K562 (cell line): ENCODE measurements around the gene HOXB5. TPM values are rescaled to one million over a fixed set of nuclear protein-coding genes. Genes with fewer than 3 reads are reported as not detected.

Experiments used
- ARID1B ChIP-seq: fragments of 450-650 bp; IDR thresholded peaks from 2 replicates; pipeline ENCODE4 v1.6.1; 2016; ENCODE audit warnings: antibody characterized with exemption, mild to moderate bottlenecking, inconsistent platforms
- ARID2 ChIP-seq: fragments of 450-650 bp; IDR thresholded peaks from 2 replicates; pipeline ENCODE4 v1.6.1; 2017; ENCODE audit warnings: antibody characterized with exemption, mild to moderate bottlenecking
- BCL6 ChIP-seq: fragments of 250-450 bp; sonication (Bioruptor Pico); IDR thresholded peaks from 2 replicates; pipeline ENCODE4 v1.4.0; 2020
- CTCF ChIP-seq, 3 experiments: IDR thresholded peaks in 2 of 3; conservative IDR thresholded peaks in 1 of 3; 2 replicates each; pipeline ENCODE4 v1.5.1; 2011 to 2012; ENCODE audit warnings: low read length in 3 of 3, mild to moderate bottlenecking in 3 of 3, control low read depth in 2 of 3, improper control_type of control experiment in 1 of 3, inconsistent platforms in 1 of 3, low read depth in 1 of 3, mixed read lengths in 1 of 3, moderate library complexity in 1 of 3; ENCODE audit not compliant: insufficient read depth in 2 of 3
- HCFC1 ChIP-seq: IDR thresholded peaks from 2 replicates; pipeline ENCODE4 v1.6.1; 2012; ENCODE audit warnings: low read depth, low read length, improper control_type of control experiment
- HNRNPL ChIP-seq: fragments of 200-400 bp; formaldehyde crosslinking; IDR thresholded peaks from 2 replicates; pipeline ENCODE4 v1.6.1; 2017; ENCODE audit warnings: low read depth, mild to moderate bottlenecking, low read length
- MECOM ChIP-seq: fragments of 250-450 bp; sonication (Bioruptor Pico); IDR thresholded peaks from 2 replicates; pipeline ENCODE4 v1.8.0; 2022; ENCODE audit warnings: inconsistent platforms
- MEIS2 ChIP-seq: fragments of 450-650 bp; IDR thresholded peaks from 2 replicates; pipeline ENCODE4 v1.6.1; 2014; ENCODE audit warnings: mild to moderate bottlenecking; ENCODE audit not compliant: partially characterized antibody
- MXD1 ChIP-seq: fragments of 250-450 bp; sonication (Bioruptor Pico); IDR thresholded peaks from 2 replicates; pipeline ENCODE4 v1.8.0; 2021; ENCODE audit warnings: borderline replicate concordance, mild to moderate bottlenecking, moderate library complexity; ENCODE audit not compliant: poor library complexity, severe bottlenecking
- NFIX ChIP-seq: fragments of 250-450 bp; sonication (Bioruptor Pico); IDR thresholded peaks from 2 replicates; pipeline ENCODE4 v1.4.0; 2020; ENCODE audit warnings: low read depth, mild to moderate bottlenecking, moderate library complexity
- PHB2 ChIP-seq: fragments of 450-650 bp; IDR thresholded peaks from 2 replicates; pipeline ENCODE4 v1.6.1; 2017; ENCODE audit warnings: low read depth
- PYGO2 ChIP-seq: fragments of 450-650 bp; IDR thresholded peaks from 2 replicates; pipeline ENCODE4 v1.6.1; 2016; ENCODE audit warnings: mild to moderate bottlenecking, missing genetic modification characterization, moderate library complexity, missing compliant biosample characterization
- SMAD3 ChIP-seq: fragments of 450-650 bp; formaldehyde crosslinking; conservative IDR thresholded peaks from 2 replicates; pipeline ENCODE4 v1.4.0; 2020; ENCODE audit warnings: mild to moderate bottlenecking
- SMARCA4 ChIP-seq: fragments of 450-650 bp; IDR thresholded peaks from 2 replicates; pipeline ENCODE4 v1.6.1; 2016
- TEAD1 ChIP-seq, 2 experiments: fragments of 450-650 bp in 1 of 2; sonication (generic) in 1 of 2; formaldehyde crosslinking; IDR thresholded peaks; 2 replicates each; pipeline versions ENCODE4 v1.4.0 to v1.8.0; 2020 to 2022; ENCODE audit warnings: mild to moderate bottlenecking in 2 of 2, missing genetic modification reagents in 1 of 2
- TFAM ChIP-seq: fragments of 250-450 bp; sonication (Bioruptor Pico); conservative IDR thresholded peaks from 2 replicates; pipeline ENCODE4 v1.5.0; 2021; ENCODE audit warnings: mild to moderate bottlenecking, moderate library complexity
- YY1 ChIP-seq, 3 experiments: IDR thresholded peaks; 2 replicates each; pipeline ENCODE4 v1.6.1; 2011; ENCODE audit warnings: low read length in 2 of 3, mild to moderate bottlenecking in 2 of 3, moderate library complexity in 2 of 3, borderline replicate concordance in 1 of 3, control low read depth in 1 of 3, low read depth in 1 of 3; ENCODE audit not compliant: insufficient read depth in 3 of 3, insufficient replicate concordance in 2 of 3, control insufficient read depth in 1 of 3, insufficient read length in 1 of 3; ENCODE audit errors: extremely low read depth in 1 of 3
- ZKSCAN1 ChIP-seq: fragments of 150-350 bp; IDR thresholded peaks from 2 replicates; pipeline ENCODE4 v1.6.1; 2016; ENCODE audit warnings: low read depth, low read length
- ZNF445 ChIP-seq: fragments of 250-450 bp; sonication (Bioruptor Pico); IDR thresholded peaks from 2 replicates; pipeline ENCODE4 v1.4.0; 2020; ENCODE audit warnings: low read depth, mild to moderate bottlenecking, moderate library complexity
- ZNF707 ChIP-seq: fragments of 250-450 bp; sonication (Bioruptor Pico); conservative IDR thresholded peaks from 2 replicates; pipeline ENCODE4 v1.8.0; 2022; ENCODE audit warnings: inconsistent platforms, mild to moderate bottlenecking, moderate library complexity
- polyA plus RNA-seq, 8 experiments: library from polyadenylated mRNA; depleted of rRNA in 4 of 8; stranded (reverse) in 5 of 8; unstranded in 3 of 8; fragments of >200 nt; fragmentation: Nextera tagmentation in 2 of 8; fragmentation: Illumina TruSeq in 1 of 8; extraction: Ambion mirVana in 2 of 8; extraction: Trizol in 1 of 8; gene quantifications; 2 replicates each; pipeline versions ENCODE4 v1.2.1 to v1.2.3, GENCODE V29; 2011 to 2014; ENCODE audit warnings: inconsistent platforms in 1 of 8, missing spikeins in 1 of 8
- total RNA-seq, 7 experiments: library from RNA; depleted of rRNA in 6 of 7; stranded (reverse); fragments of >200 nt in 6 of 7; fragmentation: Illumina TruSeq in 2 of 7; extraction: Trizol in 2 of 7; gene quantifications; 2 replicates each; pipeline versions ENCODE4 v1.2.1 to v1.2.3, GENCODE V29; 2011 to 2021; ENCODE audit warnings: low replicate concordance in 1 of 7
- TF ChIP-seq, protein P1 (sequence below): fragments of 450-650 bp; IDR thresholded peaks from 2 replicates; pipeline ENCODE4 v1.6.1; 2014; ENCODE audit warnings: low read depth, mild to moderate bottlenecking, moderate library complexity, borderline replicate concordance
- TF ChIP-seq, protein P2 (sequence below): fragments of 450-650 bp; IDR thresholded peaks from 2 replicates; pipeline ENCODE4 v1.6.1; 2017; ENCODE audit warnings: antibody characterized with exemption

HOXB5 gene
- total and polyA plus RNA-seq, 9 of the 15 experiments (the other 6 are each of a cell fraction or from before 2014, with no cell fraction given) = 0.24 to 2.7 (median 0.65) TPM

DNA sequence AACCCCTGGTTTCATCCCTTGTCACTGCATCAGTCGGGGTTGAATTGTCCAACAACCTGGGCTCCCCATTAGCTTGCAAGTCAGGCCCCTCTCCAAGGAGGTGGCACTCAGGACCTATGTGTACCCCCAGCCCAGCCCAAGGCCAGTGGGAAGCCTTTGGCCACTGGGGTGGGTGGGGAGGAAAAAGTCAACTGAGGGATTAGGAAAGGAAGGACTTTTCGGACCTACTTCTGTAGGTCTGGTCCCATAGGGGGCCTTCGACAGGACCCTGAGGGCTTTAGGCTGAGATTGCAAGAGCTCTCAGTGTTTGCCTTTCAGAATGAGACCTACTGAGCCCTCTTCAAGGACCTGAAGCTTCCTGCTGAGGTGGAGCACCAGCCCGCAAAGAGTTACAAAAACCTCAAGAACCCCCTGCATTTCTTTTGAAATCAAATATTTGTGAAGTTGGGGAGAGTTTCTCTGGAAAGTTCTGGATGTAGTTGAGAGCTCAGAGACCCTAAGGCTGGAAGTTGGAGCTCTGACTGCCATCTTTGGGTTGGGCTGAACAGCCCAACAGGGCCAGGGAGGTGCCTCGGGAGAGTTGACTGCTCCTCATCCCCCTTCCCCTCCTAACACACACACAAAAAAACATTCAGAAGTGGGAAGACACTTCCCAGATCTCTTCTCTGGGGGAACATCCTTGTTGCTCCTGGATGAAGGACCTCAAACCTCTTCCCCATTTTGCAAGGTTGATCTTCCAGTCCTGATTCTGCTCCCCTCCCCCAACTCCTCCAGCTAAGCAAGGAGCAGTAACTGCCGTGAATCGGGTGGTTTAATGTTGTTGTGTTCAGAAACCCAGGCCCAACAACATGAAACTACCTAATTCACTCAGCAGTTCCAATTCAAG lies 38.4 kb upstream of the HOXB5 start (continued):
- TF ChIP-seq MXD1 (no peak), ARID1B (no peak), ARID2 (no peak), TFAM (CRISPR knock-in tag) (no peak), MECOM (CRISPR knock-in tag) (0 out of 2 replicates have a peak, but pooled peaks have one; percentile 25), YY1 (IDR thresholded peaks at IDR 0.05; ENCODE audit: borderline replicate concordance in 1 of 3, control insufficient read depth in 1 of 3, extremely low read depth in 1 of 3, insufficient read depth in 3 of 3, insufficient read length in 1 of 3, insufficient replicate concordance in 2 of 3, low read depth in 1 of 3, low read length in 2 of 3) (peak in 1 of 3 experiments; percentile 24), ZNF707 (CRISPR knock-in tag) (no peak), TEAD1 (CRISPR knock-in tag; IDR thresholded peaks at IDR 0.05) (no peak), CTCF (IDR thresholded peaks at IDR 0.05 in 2 of 3, conservative IDR thresholded peaks at IDR 0.05 in 1 of 3; ENCODE audit: insufficient read depth in 2 of 3, low read depth in 1 of 3, low read length in 3 of 3) (no peak), SMAD3 (CRISPR knock-in tag) (no peak), HCFC1 (no peak), SMARCA4 (no peak), ZKSCAN1 (no peak), NFIX (no peak), BCL6 (CRISPR knock-in tag) (no peak), HNRNPL (no peak), ZNF445 (CRISPR knock-in tag) (no peak), MEIS2 (no peak), PYGO2 (tag) (peak; percentile 51; the same call in 1 of the 2 replicates), PHB2 (no peak)
- TF ChIP-seq, protein P1, sequence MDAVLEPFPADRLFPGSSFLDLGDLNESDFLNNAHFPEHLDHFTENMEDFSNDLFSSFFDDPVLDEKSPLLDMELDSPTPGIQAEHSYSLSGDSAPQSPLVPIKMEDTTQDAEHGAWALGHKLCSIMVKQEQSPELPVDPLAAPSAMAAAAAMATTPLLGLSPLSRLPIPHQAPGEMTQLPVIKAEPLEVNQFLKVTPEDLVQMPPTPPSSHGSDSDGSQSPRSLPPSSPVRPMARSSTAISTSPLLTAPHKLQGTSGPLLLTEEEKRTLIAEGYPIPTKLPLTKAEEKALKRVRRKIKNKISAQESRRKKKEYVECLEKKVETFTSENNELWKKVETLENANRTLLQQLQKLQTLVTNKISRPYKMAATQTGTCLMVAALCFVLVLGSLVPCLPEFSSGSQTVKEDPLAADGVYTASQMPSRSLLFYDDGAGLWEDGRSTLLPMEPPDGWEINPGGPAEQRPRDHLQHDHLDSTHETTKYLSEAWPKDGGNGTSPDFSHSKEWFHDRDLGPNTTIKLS = no peak
- TF ChIP-seq, protein P2, sequence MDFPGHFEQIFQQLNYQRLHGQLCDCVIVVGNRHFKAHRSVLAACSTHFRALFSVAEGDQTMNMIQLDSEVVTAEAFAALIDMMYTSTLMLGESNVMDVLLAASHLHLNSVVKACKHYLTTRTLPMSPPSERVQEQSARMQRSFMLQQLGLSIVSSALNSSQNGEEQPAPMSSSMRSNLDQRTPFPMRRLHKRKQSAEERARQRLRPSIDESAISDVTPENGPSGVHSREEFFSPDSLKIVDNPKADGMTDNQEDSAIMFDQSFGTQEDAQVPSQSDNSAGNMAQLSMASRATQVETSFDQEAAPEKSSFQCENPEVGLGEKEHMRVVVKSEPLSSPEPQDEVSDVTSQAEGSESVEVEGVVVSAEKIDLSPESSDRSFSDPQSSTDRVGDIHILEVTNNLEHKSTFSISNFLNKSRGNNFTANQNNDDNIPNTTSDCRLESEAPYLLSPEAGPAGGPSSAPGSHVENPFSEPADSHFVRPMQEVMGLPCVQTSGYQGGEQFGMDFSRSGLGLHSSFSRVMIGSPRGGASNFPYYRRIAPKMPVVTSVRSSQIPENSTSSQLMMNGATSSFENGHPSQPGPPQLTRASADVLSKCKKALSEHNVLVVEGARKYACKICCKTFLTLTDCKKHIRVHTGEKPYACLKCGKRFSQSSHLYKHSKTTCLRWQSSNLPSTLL = no peak
